Activated CD4-positive, alpha-beta memory T cell treated with anti-CD3 and anti-CD28 coated beads, Interleukin-2, amount 10 ng/mL, durations not matched to agents 7 days and 5 days (primary cell): Measurements from ENCODE around the gene MARVELD2. TPM values are rescaled to one million over a fixed set of nuclear protein-coding genes. Genes with fewer than 3 reads are reported as not detected.
"Not testable (repeated sequence)": the region's sequence is repeated elsewhere in the genome, so short reads cannot be mapped to it uniquely, and the experiment has no call there.

ENCODE experiments used
- CTCF ChIA-PET: fragments of 350-600 bp; sonication (Branson Sonifier 250); formaldehyde crosslinking; loops from one replicate; lab custom pipeline; 2021; ENCODE audit warnings: antibody characterized with exemption, inconsistent platforms; lab: Charles Lee
- POLR2A ChIA-PET: fragments of 350-600 bp; sonication (Branson Sonifier 250); formaldehyde crosslinking; loops from one replicate; lab custom pipeline; 2021; ENCODE audit warnings: antibody characterized with exemption; lab: Charles Lee
- DNase-seq: peaks from one replicate; pipeline ENCODE4 v3.0.0-alpha.2; 2020
- H3K27ac Mint-ChIP-seq: one replicate; pipeline ENCODE4 v1.8.0; 2021; ENCODE audit warnings: mild to moderate bottlenecking, mixed read lengths
- H3K27me3 Mint-ChIP-seq: one replicate; pipeline ENCODE4 v1.8.0; 2021; ENCODE audit warnings: mixed read lengths
- H3K36me3 Mint-ChIP-seq: one replicate; pipeline ENCODE4 v1.8.0; 2021; ENCODE audit warnings: low read depth, mixed read lengths
- H3K4me1 Mint-ChIP-seq: one replicate; pipeline ENCODE4 v1.8.0; 2021; ENCODE audit warnings: mixed read lengths
- H3K4me3 Mint-ChIP-seq: one replicate; pipeline ENCODE4 v1.8.0; 2021; ENCODE audit warnings: mild to moderate bottlenecking, mixed read lengths
- H3K9me3 Mint-ChIP-seq: one replicate; pipeline ENCODE4 v1.8.0; 2021; ENCODE audit warnings: mixed read lengths
- total RNA-seq, 2 experiments: library from RNA; stranded (reverse); gene quantifications; one replicate each; pipeline ENCODE4 v1.2.3, GENCODE V29; 2021

Gene MARVELD2
- total RNA-seq, 2 experiments from 2014 or later: 0.18 to 0.23 TPM

DNA sequence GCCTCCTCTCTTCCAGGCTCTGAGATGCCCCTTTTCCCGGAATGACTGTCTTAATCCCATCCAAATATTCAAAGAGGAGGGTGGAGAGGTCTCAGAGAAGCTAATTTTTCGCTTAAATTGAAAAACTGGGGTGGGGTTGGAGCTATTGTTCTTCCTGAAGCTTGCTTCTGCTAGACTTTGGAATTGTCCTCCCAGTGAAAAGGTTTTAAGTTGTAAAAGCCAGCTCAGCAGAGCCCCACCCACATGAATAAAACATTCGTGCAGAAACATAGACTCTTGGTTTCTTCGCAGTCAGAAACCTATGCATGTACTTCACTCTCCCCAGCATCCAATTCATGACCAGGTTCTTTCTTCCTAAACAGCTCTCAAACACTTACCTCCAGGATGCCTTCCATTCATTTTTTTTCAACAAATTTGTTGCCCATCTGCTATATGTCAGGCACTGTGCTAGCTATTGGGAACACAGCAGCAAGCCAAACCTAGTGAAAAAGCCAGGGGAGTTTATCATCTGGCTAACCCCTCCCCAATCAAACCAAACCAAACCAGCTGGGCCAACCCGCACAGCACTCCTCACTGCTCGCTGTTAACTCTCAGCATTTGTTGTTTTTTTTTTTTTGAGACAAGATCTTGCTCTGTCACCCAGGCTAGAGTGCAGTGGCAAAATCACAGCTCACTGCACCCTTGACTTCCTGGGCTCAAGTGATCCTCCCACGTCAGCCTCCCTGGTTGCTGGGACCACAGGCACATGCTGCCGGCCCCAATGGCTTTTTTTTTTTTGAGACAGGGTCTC lies 39.7 kb downstream of the MARVELD2 start:
- Mint-ChIP-seq H3K4me1 (no peaks in the 10 kb centered on the region), H3K27me3 (peaks cover 2% of the 10 kb centered on the region), H3K4me3 (no peak overlapping the region), H3K27ac (no peak overlapping the region), H3K36me3 (no peaks in the 10 kb centered on the region), H3K9me3 (no peaks in the 10 kb centered on the region)
- ChIA-PET POLR2A (no interaction called here), CTCF (no interaction called here)
- no peak for DNase-seq

- DNase-seq, H3K9me3 Mint-ChIP-seq, POLR2A ChIA-PET, H3K36me3 Mint-ChIP-seq, H3K4me1 Mint-ChIP-seq, H3K4me3 Mint-ChIP-seq, H3K27ac Mint-ChIP-seq, H3K27me3 Mint-ChIP-seq, CTCF ChIA-PET: not testable (repeated sequence)
Measured at GRCh38 chr5:69455428-69455988, 40.6 kb downstream of the MARVELD2 start.

- Mint-ChIP-seq H3K36me3 (no peaks in the 10 kb centered on the region), H3K9me3 (no peaks in the 10 kb centered on the region), H3K4me1 (no peaks in the 10 kb centered on the region), H3K27ac (no peak overlapping the region), H3K4me3 (no peak overlapping the region), H3K27me3 (peaks cover 2% of the 10 kb centered on the region)
- CTCF ChIA-PET: no interaction called here
- POLR2A ChIA-PET: no interaction called here
- no peak for DNase-seq
Measured at GRCh38 chr5:69462170-69462569, 47.3 kb downstream of the MARVELD2 start.

GRCh38 chr5:69466375-69466774 lies 51.5 kb downstream of the MARVELD2 start:
- CTCF ChIA-PET, DNase-seq, H3K27me3 Mint-ChIP-seq, POLR2A ChIA-PET, H3K4me3 Mint-ChIP-seq, H3K9me3 Mint-ChIP-seq, H3K36me3 Mint-ChIP-seq, H3K4me1 Mint-ChIP-seq, H3K27ac Mint-ChIP-seq: not testable (repeated sequence)

- DNase-seq: no peak
- no peaks in the 10 kb centered on the region for H3K9me3 Mint-ChIP-seq
- H3K4me1 Mint-ChIP-seq: no peaks in the 10 kb centered on the region
- H3K4me3 Mint-ChIP-seq: no peak overlapping the region
- H3K36me3 Mint-ChIP-seq: no peaks in the 10 kb centered on the region
- H3K27me3 Mint-ChIP-seq: no peaks in the 10 kb centered on the region
- ChIA-PET CTCF (no interaction called here), POLR2A (no interaction called here)
- no peak overlapping the region for H3K27ac Mint-ChIP-seq
Measured at GRCh38 chr5:69467442-69468225, 52.7 kb downstream of the MARVELD2 start.

GRCh38 chr5:69468631-69469030 lies 53.7 kb downstream of the MARVELD2 start:
- POLR2A ChIA-PET: no interaction called here
- H3K9me3 Mint-ChIP-seq: no peaks in the 10 kb centered on the region
- no peak for DNase-seq
- H3K4me3 Mint-ChIP-seq: no peak overlapping the region
- H3K27ac Mint-ChIP-seq: no peak overlapping the region
- CTCF ChIA-PET: no interaction called here
- no peaks in the 10 kb centered on the region for H3K27me3 Mint-ChIP-seq
- no peaks in the 10 kb centered on the region for H3K4me1 Mint-ChIP-seq
- no peaks in the 10 kb centered on the region for H3K36me3 Mint-ChIP-seq

- H3K36me3 Mint-ChIP-seq, H3K4me1 Mint-ChIP-seq, H3K27me3 Mint-ChIP-seq, H3K9me3 Mint-ChIP-seq, CTCF ChIA-PET, H3K27ac Mint-ChIP-seq, H3K4me3 Mint-ChIP-seq, DNase-seq, POLR2A ChIA-PET: not testable (repeated sequence)
Measured at GRCh38 chr5:69471516-69471915, 56.6 kb downstream of the MARVELD2 start.

GRCh38 chr5:69472535-69473143 lies 57.7 kb downstream of the MARVELD2 start:
- H3K27ac Mint-ChIP-seq, H3K4me3 Mint-ChIP-seq, DNase-seq, H3K4me1 Mint-ChIP-seq, POLR2A ChIA-PET, H3K27me3 Mint-ChIP-seq, CTCF ChIA-PET, H3K9me3 Mint-ChIP-seq, H3K36me3 Mint-ChIP-seq: not testable (repeated sequence)

- no peaks in the 10 kb centered on the region for H3K9me3 Mint-ChIP-seq
- H3K4me3 Mint-ChIP-seq: no peak overlapping the region
- H3K27me3 Mint-ChIP-seq: no peaks in the 10 kb centered on the region
- no peak for DNase-seq
- H3K36me3 Mint-ChIP-seq: no peaks in the 10 kb centered on the region
- H3K27ac Mint-ChIP-seq: no peak overlapping the region
- no peaks in the 10 kb centered on the region for H3K4me1 Mint-ChIP-seq
- CTCF ChIA-PET: no interaction called here
- POLR2A ChIA-PET: no interaction called here
Measured at GRCh38 chr5:69477170-69477569, 62.3 kb downstream of the MARVELD2 start.

DNA sequence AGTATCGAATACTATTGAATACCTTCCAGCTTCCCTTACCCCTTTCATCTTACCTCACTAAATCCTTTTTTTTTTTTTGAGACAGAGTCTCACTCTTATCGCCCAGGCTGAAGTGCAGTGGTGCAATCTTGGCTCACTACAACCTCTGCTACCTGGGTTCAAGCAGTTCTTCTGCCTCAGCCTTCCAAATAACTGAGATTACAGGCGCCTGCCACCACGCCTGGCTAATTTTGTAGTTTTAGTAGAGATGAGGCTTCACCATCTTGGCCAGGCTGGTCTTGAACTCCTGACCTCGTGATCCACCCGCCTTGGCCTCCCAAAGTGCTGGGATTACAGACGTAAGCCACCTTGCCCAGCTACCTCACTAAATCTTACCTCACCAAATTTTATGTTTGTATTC lies 63.4 kb downstream of the MARVELD2 start:
- CTCF ChIA-PET, H3K9me3 Mint-ChIP-seq, H3K27me3 Mint-ChIP-seq, H3K27ac Mint-ChIP-seq, H3K4me3 Mint-ChIP-seq, H3K4me1 Mint-ChIP-seq, POLR2A ChIA-PET, H3K36me3 Mint-ChIP-seq, DNase-seq: not testable (repeated sequence)

- H3K36me3 Mint-ChIP-seq: no peaks in the 10 kb centered on the region
- H3K27ac Mint-ChIP-seq: no peak overlapping the region
- DNase-seq: no peak
- ChIA-PET CTCF (no interaction called here), POLR2A (no interaction called here)
- H3K27me3 Mint-ChIP-seq: peaks cover 25% of the 10 kb centered on the region
- no peaks in the 10 kb centered on the region for H3K4me1 Mint-ChIP-seq
- H3K4me3 Mint-ChIP-seq: no peak overlapping the region
- no peaks in the 10 kb centered on the region for H3K9me3 Mint-ChIP-seq
Measured at GRCh38 chr5:69484891-69485290, 70.0 kb downstream of the MARVELD2 start.

DNA sequence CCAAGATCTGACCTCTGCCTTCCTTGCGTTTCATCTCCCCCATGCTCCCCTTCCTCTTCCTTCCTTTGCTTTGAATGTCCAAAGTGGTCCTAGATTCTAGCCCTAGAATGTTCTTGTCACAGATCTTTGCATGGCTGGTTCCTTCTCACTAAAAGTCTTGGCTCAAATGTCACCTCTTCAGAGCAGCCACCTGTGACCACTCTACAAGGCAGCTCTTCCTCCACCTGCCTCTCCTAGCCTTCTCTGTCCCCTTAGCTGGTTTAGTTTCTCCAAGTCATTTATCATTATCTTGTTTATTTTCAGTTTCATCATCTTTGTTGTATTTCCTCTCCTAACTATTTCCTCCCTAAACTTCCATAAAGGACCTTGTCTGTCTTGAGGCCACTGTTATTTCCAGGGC lies 70.6 kb downstream of the MARVELD2 start:
- CTCF ChIA-PET: no interaction called here
- H3K36me3 Mint-ChIP-seq: no peaks in the 10 kb centered on the region
- H3K4me1 Mint-ChIP-seq: no peaks in the 10 kb centered on the region
- DNase-seq: no peak
- H3K27ac Mint-ChIP-seq: no peak overlapping the region
- H3K27me3 Mint-ChIP-seq: peaks cover 28% of the 10 kb centered on the region
- no peaks in the 10 kb centered on the region for H3K9me3 Mint-ChIP-seq
- POLR2A ChIA-PET: no interaction called here
- H3K4me3 Mint-ChIP-seq: no peak overlapping the region

GRCh38 chr5:69489246-69489645 lies 74.3 kb downstream of the MARVELD2 start:
- Mint-ChIP-seq H3K27me3 (peaks cover 52% of the 10 kb centered on the region), H3K4me1 (peaks cover 13% of the 10 kb centered on the region), H3K36me3 (no peaks in the 10 kb centered on the region), H3K9me3 (no peaks in the 10 kb centered on the region), H3K27ac (no peak overlapping the region), H3K4me3 (no peak overlapping the region)
- CTCF ChIA-PET: no interaction called here
- POLR2A ChIA-PET: no interaction called here
- DNase-seq: no peak
